Panc1 (cell line): ENCODE measurements around the gene ZNF180.
"Not testable (repeated sequence)": the region's sequence is repeated elsewhere in the genome, so short reads cannot be mapped to it uniquely, and the experiment has no call there.

Experiments used
- TF ChIP-seq, protein P1 (sequence below): fragments of 450-650 bp; IDR thresholded peaks from 2 replicates; pipeline ENCODE4 v1.5.1; 2017; ENCODE audit warnings: mild to moderate bottlenecking
- TF ChIP-seq, protein P2 (sequence below), 2 experiments: IDR thresholded peaks; 2 replicates each; pipeline ENCODE4 v1.6.1; 2011 to 2012; ENCODE audit warnings: low read depth in 2 of 2, control low read depth in 1 of 2, low read length in 1 of 2, mild to moderate bottlenecking in 1 of 2, moderate library complexity in 1 of 2; ENCODE audit not compliant: insufficient read depth in 1 of 2

GRCh38 chr19:44468730-44469129, 31.6 kb downstream of the ZNF180 start:
- TF ChIP-seq, protein P1, sequence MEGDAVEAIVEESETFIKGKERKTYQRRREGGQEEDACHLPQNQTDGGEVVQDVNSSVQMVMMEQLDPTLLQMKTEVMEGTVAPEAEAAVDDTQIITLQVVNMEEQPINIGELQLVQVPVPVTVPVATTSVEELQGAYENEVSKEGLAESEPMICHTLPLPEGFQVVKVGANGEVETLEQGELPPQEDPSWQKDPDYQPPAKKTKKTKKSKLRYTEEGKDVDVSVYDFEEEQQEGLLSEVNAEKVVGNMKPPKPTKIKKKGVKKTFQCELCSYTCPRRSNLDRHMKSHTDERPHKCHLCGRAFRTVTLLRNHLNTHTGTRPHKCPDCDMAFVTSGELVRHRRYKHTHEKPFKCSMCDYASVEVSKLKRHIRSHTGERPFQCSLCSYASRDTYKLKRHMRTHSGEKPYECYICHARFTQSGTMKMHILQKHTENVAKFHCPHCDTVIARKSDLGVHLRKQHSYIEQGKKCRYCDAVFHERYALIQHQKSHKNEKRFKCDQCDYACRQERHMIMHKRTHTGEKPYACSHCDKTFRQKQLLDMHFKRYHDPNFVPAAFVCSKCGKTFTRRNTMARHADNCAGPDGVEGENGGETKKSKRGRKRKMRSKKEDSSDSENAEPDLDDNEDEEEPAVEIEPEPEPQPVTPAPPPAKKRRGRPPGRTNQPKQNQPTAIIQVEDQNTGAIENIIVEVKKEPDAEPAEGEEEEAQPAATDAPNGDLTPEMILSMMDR, result not testable (repeated sequence)
- TF ChIP-seq, protein P2, sequence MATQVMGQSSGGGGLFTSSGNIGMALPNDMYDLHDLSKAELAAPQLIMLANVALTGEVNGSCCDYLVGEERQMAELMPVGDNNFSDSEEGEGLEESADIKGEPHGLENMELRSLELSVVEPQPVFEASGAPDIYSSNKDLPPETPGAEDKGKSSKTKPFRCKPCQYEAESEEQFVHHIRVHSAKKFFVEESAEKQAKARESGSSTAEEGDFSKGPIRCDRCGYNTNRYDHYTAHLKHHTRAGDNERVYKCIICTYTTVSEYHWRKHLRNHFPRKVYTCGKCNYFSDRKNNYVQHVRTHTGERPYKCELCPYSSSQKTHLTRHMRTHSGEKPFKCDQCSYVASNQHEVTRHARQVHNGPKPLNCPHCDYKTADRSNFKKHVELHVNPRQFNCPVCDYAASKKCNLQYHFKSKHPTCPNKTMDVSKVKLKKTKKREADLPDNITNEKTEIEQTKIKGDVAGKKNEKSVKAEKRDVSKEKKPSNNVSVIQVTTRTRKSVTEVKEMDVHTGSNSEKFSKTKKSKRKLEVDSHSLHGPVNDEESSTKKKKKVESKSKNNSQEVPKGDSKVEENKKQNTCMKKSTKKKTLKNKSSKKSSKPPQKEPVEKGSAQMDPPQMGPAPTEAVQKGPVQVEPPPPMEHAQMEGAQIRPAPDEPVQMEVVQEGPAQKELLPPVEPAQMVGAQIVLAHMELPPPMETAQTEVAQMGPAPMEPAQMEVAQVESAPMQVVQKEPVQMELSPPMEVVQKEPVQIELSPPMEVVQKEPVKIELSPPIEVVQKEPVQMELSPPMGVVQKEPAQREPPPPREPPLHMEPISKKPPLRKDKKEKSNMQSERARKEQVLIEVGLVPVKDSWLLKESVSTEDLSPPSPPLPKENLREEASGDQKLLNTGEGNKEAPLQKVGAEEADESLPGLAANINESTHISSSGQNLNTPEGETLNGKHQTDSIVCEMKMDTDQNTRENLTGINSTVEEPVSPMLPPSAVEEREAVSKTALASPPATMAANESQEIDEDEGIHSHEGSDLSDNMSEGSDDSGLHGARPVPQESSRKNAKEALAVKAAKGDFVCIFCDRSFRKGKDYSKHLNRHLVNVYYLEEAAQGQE (IDR thresholded peaks at IDR 0.05; ENCODE audit: insufficient read depth in 1 of 2, low read depth in 2 of 2, low read length in 1 of 2), result not testable (repeated sequence)
